Measurements from ENCODE around the gene PPHLN1.

Gene PPHLN1

GRCh38 chr12:42432517-42433140 is 106.7 kb downstream of the PPHLN1 start:
- no peak for DNase-seq (ENCODE audit: low read depth in 2 of 3, low spot score in 2 of 3)

GRCh38 chr12:42440608-42441007 is 114.6 kb downstream of the PPHLN1 start:
- no peak for DNase-seq (ENCODE audit: low read depth in 2 of 3, low spot score in 2 of 3)

GRCh38 chr12:42442311-42442759 is 116.4 kb downstream of the PPHLN1 start:
- no peak for DNase-seq (ENCODE audit: low read depth in 2 of 3, low spot score in 2 of 3)

GRCh38 chr12:42442888-42443287 is 116.9 kb downstream of the PPHLN1 start:
- DNase-seq (ENCODE audit: low read depth in 2 of 3, low spot score in 2 of 3) = no peak

GRCh38 chr12:42444192-42444943 is 118.4 kb downstream of the PPHLN1 start:
- DNase-seq (ENCODE audit: low read depth in 2 of 3, low spot score in 2 of 3) = no peak

GRCh38 chr12:42445891-42446290 is 119.9 kb downstream of the PPHLN1 start:
- no peak for DNase-seq (ENCODE audit: low read depth in 2 of 3, low spot score in 2 of 3)

- DNase-seq (ENCODE audit: low read depth in 2 of 3, low spot score in 2 of 3) = no peak
Measured at GRCh38 chr12:42446761-42447160, 120.8 kb downstream of the PPHLN1 start.

GRCh38 chr12:42447371-42447786 is 121.4 kb downstream of the PPHLN1 start:
- no peak for DNase-seq (ENCODE audit: low read depth in 2 of 3, low spot score in 2 of 3)

- no peak for DNase-seq (ENCODE audit: low read depth in 2 of 3, low spot score in 2 of 3)
Measured at GRCh38 chr12:42448841-42449240, 122.9 kb downstream of the PPHLN1 start.

GRCh38 chr12:42450248-42450647 is 124.3 kb downstream of the PPHLN1 start:
- DNase-seq (ENCODE audit: low read depth in 2 of 3, low spot score in 2 of 3) = no peak

- no peak for DNase-seq (ENCODE audit: low read depth in 2 of 3, low spot score in 2 of 3)
Measured at GRCh38 chr12:42458575-42458974, 132.6 kb downstream of the PPHLN1 start.

- no peak for DNase-seq (ENCODE audit: low read depth in 2 of 3, low spot score in 2 of 3)
Measured at GRCh38 chr12:42459336-42459847, 133.4 kb downstream of the PPHLN1 start.

GRCh38 chr12:42462486-42462885 is 136.5 kb downstream of the PPHLN1 start:
- DNase-seq (ENCODE audit: low read depth in 2 of 3, low spot score in 2 of 3) = no peak

GRCh38 chr12:42463671-42464070 is 137.7 kb downstream of the PPHLN1 start:
- no peak for DNase-seq (ENCODE audit: low read depth in 2 of 3, low spot score in 2 of 3)

- no peak for DNase-seq (ENCODE audit: low read depth in 2 of 3, low spot score in 2 of 3)
Measured at GRCh38 chr12:42468341-42468821, 142.4 kb downstream of the PPHLN1 start.

GRCh38 chr12:42468921-42469320 is 143.0 kb downstream of the PPHLN1 start:
- no peak for DNase-seq (ENCODE audit: low read depth in 2 of 3, low spot score in 2 of 3)

- DNase-seq (ENCODE audit: low read depth in 2 of 3, low spot score in 2 of 3) = no peak
Measured at GRCh38 chr12:42469355-42470175, 143.6 kb downstream of the PPHLN1 start.

GRCh38 chr12:42472376-42472775 is 146.4 kb downstream of the PPHLN1 start:
- DNase-seq (ENCODE audit: low read depth in 2 of 3, low spot score in 2 of 3) = no peak

GRCh38 chr12:42473130-42473529 is 147.2 kb downstream of the PPHLN1 start:
- no peak for DNase-seq (ENCODE audit: low read depth in 2 of 3, low spot score in 2 of 3)

GRCh38 chr12:42473561-42473960 is 147.6 kb downstream of the PPHLN1 start:
- DNase-seq (ENCODE audit: low read depth in 2 of 3, low spot score in 2 of 3) = no peak

- DNase-seq (ENCODE audit: low read depth in 2 of 3, low spot score in 2 of 3) = no peak
Measured at GRCh38 chr12:42474391-42474790, 148.4 kb downstream of the PPHLN1 start.
